Muscle layer of duodenum (tissue), 2 donors: ENCODE results near the gene GPRC5C.

Source experiments
- H3K27ac ChIP-seq: one replicate; pipeline ENCODE4 v1.7.0; 2013; ENCODE audit warnings: mild to moderate bottlenecking, low read length
- H3K27me3 ChIP-seq: one replicate; pipeline ENCODE4 v1.7.0; 2013; ENCODE audit warnings: low read depth, mild to moderate bottlenecking, control low read depth, low read length
- H3K36me3 ChIP-seq, 2 donors: one replicate each; pipeline ENCODE4 v1.7.0; 2013; ENCODE audit warnings: low read length in 2 of 2, control low read depth in 1 of 2, mild to moderate bottlenecking in 1 of 2; ENCODE audit not compliant: insufficient read depth in 2 of 2, control insufficient read depth in 1 of 2
- H3K4me1 ChIP-seq, 2 donors: one replicate each; pipeline ENCODE4 v1.7.0; 2013; ENCODE audit warnings: low read length in 2 of 2, mild to moderate bottlenecking in 2 of 2, control low read depth in 1 of 2, moderate library complexity in 1 of 2; ENCODE audit not compliant: insufficient read depth in 2 of 2, control insufficient read depth in 1 of 2
- H3K4me3 ChIP-seq, 2 donors: one replicate each; pipeline ENCODE4 v1.7.0; 2013; ENCODE audit warnings: low read length in 2 of 2, low read depth in 1 of 2, mild to moderate bottlenecking in 1 of 2
- H3K9me3 ChIP-seq, 2 donors: one replicate each; pipeline ENCODE4 v1.7.0; 2013; ENCODE audit warnings: low read length in 2 of 2, control low read depth in 1 of 2, mild to moderate bottlenecking in 1 of 2; ENCODE audit not compliant: control insufficient read depth in 1 of 2
- donor health status: healthy.

The GPRC5C gene

GRCh38 chr17:74439691-74440567 lies 8.0 kb downstream of the GPRC5C start:
- Histone ChIP-seq H3K9me3 (peaks cover 0 to 12% of the 10 kb centered on the region in 2 donors), H3K27me3 (no peaks in the 10 kb centered on the region), H3K36me3 (peaks cover 0 to 4% of the 10 kb centered on the region in 2 donors), H3K4me3 (no peak overlapping the region), H3K4me1 (peaks cover 16 to 26% of the 10 kb centered on the region in 2 donors), H3K27ac (no peak overlapping the region)

DNA sequence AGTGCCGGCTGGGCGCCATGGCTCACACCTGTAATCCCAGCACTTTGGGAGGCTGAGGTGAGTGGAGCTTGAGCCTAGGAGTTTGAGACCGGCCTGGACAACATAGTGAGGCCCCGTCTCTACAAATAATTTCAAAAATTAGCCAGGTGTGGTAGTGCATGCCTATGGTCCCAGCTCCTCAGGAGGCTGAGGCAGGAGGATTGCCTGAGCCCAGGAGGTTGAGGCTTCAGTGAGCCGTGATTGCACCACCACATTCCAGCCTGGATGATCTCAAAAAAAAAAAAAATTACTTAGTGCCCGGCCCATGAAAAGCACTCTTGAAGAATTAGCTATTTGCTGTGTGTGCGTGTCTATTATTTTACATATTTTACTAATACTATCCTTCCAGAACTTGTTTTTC lies 9.6 kb downstream of the GPRC5C start:
- no peak overlapping the region for H3K27ac ChIP-seq
- H3K9me3 ChIP-seq: peaks cover 0 to 12% of the 10 kb centered on the region in 2 donors
- no peaks in the 10 kb centered on the region for H3K27me3 ChIP-seq
- peaks cover 0 to 4% of the 10 kb centered on the region in 2 donors for H3K36me3 ChIP-seq
- no peak overlapping the region for H3K4me3 ChIP-seq
- peaks cover 16 to 28% of the 10 kb centered on the region in 2 donors for H3K4me1 ChIP-seq

DNA sequence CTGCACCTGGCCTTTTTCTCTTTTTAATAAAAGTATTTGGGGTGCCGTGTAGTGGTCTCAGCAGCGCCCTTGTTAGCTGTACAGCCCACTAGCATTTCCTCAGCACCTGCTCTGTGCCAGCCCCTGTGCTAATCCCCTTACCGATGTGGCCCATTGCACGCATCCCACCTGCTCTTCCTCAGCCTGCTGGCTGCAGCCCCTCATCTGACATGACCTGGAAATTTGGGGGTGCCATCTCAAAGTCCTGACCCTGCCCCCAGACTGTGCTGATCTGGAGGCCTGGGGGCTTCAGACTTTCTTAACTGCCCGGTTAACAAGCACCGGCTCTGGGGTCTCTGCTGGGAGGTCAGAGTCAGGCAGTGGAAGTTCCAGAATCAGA lies 10.4 kb downstream of the GPRC5C start:
- Histone ChIP-seq H3K27ac (peak overlapping the region; percentile 40), H3K4me1 (peaks cover 16 to 29% of the 10 kb centered on the region in 2 donors), H3K36me3 (peaks cover 0 to 4% of the 10 kb centered on the region in 2 donors), H3K27me3 (no peaks in the 10 kb centered on the region), H3K9me3 (peaks cover 0 to 7% of the 10 kb centered on the region in 2 donors), H3K4me3 (no peak overlapping the region)

DNA sequence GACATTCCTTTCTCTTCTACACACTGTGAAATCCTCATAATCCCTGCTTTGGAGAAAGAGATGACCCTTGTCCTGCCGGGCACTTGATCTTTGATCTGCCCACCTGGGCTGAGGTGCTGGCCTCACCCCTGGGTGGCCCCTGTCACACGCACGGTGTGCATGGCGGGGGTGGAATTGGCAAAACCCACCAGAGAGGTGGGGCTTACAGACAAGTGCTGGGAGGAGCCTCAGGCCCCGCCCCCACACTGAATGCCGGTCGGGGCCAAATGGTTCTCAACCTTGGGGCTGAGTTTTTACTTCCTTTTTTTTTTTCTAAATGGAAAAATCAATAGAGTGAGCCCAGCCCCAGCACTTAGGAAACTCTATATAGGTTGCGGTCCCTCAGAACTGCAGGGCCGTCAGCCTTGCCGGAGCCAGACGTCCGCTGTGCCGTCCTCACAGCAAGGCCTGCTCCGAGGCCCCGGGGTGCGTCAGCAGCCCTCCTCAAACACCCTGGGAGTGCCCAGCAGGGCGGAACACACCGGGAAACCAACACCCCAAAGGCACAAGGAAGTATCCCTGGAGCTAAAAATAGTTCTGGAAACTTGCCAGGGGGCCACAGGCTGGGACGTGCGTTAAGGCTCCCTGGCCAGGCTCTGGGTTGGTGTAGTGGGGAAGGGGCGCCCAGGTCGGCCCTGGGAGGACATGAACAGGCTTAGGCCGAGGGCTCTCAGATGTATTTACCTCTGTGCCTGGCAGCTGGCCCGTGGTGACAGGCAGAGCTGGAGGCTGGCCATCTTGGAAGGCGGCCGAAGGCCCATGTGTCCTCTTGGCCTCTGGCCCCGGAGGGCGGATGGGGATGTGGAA lies 11.0 kb downstream of the GPRC5C start:
- peaks cover 0 to 4% of the 10 kb centered on the region in 2 donors for H3K36me3 ChIP-seq
- H3K4me3 ChIP-seq: peak overlapping the region in 1 of 2 donors; percentile 27
- no peaks in the 10 kb centered on the region for H3K27me3 ChIP-seq
- peaks cover 0 to under 1% of the 10 kb centered on the region in 2 donors for H3K9me3 ChIP-seq
- peaks cover 16 to 29% of the 10 kb centered on the region in 2 donors for H3K4me1 ChIP-seq
- H3K27ac ChIP-seq: peak overlapping the region; percentile 76

GRCh38 chr17:74443516-74444296 lies 11.8 kb downstream of the GPRC5C start:
- H3K4me1 ChIP-seq: peaks cover 16 to 29% of the 10 kb centered on the region in 2 donors
- peak overlapping the region; percentile 76 for H3K27ac ChIP-seq
- H3K9me3 ChIP-seq: no peaks in the 10 kb centered on the region
- H3K36me3 ChIP-seq: peaks cover 0 to 4% of the 10 kb centered on the region in 2 donors
- H3K4me3 ChIP-seq: peak overlapping the region in 1 of 2 donors; percentile 27
- no peaks in the 10 kb centered on the region for H3K27me3 ChIP-seq

DNA sequence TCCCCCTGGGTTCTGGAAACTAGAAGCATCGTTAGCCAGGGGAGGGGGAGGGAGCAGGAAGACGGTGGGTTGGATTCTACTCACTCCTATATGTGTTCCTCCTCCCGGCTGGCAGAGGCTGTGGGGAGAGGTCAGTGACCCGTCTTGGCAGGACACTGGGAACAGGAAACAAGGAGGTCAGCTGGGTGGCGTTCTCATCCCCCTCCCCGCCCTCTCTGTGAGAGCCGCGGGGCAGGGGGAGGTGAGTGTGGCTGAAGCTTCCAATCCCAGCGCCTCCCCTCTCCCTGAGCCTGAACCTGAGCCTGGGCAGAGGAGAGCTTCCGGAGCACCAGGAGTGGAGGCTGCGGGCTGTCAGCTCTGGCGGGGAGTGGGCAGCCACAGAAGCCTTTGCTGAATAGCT lies 12.5 kb downstream of the GPRC5C start:
- peak overlapping the region; percentile 76 for H3K27ac ChIP-seq
- H3K9me3 ChIP-seq: no peaks in the 10 kb centered on the region
- no peaks in the 10 kb centered on the region for H3K27me3 ChIP-seq
- H3K4me1 ChIP-seq: peaks cover 16 to 29% of the 10 kb centered on the region in 2 donors
- no peak overlapping the region for H3K4me3 ChIP-seq
- H3K36me3 ChIP-seq: peaks cover 0 to 4% of the 10 kb centered on the region in 2 donors

DNA sequence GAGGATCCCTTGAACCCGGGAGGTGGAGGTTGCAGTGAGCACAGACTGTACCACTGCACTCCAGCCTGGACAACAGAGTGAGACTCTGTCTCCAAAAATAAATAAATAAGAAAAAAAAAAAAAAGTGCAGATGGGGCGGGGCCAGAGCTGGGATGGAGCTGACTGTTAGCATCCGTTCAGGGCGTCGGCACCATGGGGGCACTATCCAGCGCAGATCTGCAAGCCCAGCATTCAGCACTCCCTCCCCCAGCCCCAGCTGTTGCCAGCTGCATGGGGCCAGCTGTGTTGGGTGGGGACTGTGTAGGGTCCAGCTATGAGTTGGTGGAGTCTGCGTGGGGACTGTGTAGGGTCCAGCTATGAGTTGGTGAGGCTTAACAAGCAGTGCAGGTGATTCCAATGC lies 13.3 kb downstream of the GPRC5C start:
- H3K27ac ChIP-seq: no peak overlapping the region
- H3K4me1 ChIP-seq: peaks cover 16 to 29% of the 10 kb centered on the region in 2 donors

GRCh38 chr17:74446551-74447500 lies 14.9 kb downstream of the GPRC5C start:
- Histone ChIP-seq H3K27ac (no peak overlapping the region), H3K4me3 (no peak overlapping the region), H3K4me1 (peaks cover 16 to 29% of the 10 kb centered on the region in 2 donors), H3K27me3 (no peaks in the 10 kb centered on the region), H3K9me3 (no peaks in the 10 kb centered on the region), H3K36me3 (no peaks in the 10 kb centered on the region)

More for the DNA sequence above, 13.3 kb downstream of the GPRC5C start:
- no peaks in the 10 kb centered on the region for H3K9me3 ChIP-seq
- H3K36me3 ChIP-seq: peaks cover 0 to under 1% of the 10 kb centered on the region in 2 donors
- H3K27me3 ChIP-seq: no peaks in the 10 kb centered on the region
- H3K4me3 ChIP-seq: no peak overlapping the region

- no peak overlapping the region for H3K27ac ChIP-seq
- no peaks in the 10 kb centered on the region for H3K9me3 ChIP-seq
- no peak overlapping the region for H3K4me3 ChIP-seq
- no peaks in the 10 kb centered on the region for H3K27me3 ChIP-seq
- H3K36me3 ChIP-seq: no peaks in the 10 kb centered on the region
- H3K4me1 ChIP-seq: peaks cover 16 to 23% of the 10 kb centered on the region in 2 donors
Measured at GRCh38 chr17:74447628-74448159, 15.8 kb downstream of the GPRC5C start.

DNA sequence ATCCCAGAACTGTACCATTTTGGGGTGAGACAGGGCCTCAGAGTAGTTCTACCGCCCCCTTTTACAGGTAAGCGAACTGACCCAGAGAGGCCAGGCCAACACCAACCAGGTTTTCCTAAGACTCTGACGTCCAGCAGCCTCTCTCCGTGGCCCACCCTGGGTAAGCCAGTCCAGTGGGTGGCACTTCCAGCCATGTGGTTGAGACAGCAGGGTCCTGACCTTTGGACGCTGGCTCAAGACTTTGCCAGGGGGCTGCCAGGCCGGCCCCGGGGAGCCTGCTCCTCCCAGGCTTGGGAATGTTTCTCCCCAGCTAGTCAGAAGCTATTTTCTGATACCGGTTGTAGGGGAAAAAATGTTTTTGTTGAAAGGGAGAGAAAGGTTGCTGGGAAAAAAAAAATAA lies 16.9 kb downstream of the GPRC5C start:
- Histone ChIP-seq H3K36me3 (no peaks in the 10 kb centered on the region), H3K27me3 (no peaks in the 10 kb centered on the region), H3K9me3 (no peaks in the 10 kb centered on the region), H3K4me1 (peaks cover 6 to 22% of the 10 kb centered on the region in 2 donors), H3K27ac (no peak overlapping the region), H3K4me3 (no peak overlapping the region)
